ENCODE measurements around the gene ADAP1.
A peak's percentile ranks its signal among the peaks of the same experiment; 100 is the strongest.

ADAP1 gene

GRCh38 chr7:889391-889790 lies 65.1 kb downstream of the ADAP1 start:
- no peak for DNase-seq (ENCODE audit: low read depth)

GRCh38 chr7:889025-889390 lies 65.5 kb downstream of the ADAP1 start:
- DNase-seq (ENCODE audit: low read depth), result no peak
- no peak overlapping the region for H3K4me3 ChIP-seq (ENCODE audit: low read depth, low read length)

More at GRCh38 chr7:889391-889790, 65.1 kb downstream of the ADAP1 start:
- H3K4me3 ChIP-seq (ENCODE audit: low read depth, low read length), result no peak overlapping the region

- H3K4me3 ChIP-seq (ENCODE audit: low read depth, low read length), result no peak overlapping the region
- DNase-seq (ENCODE audit: low read depth), result no peak
Measured at GRCh38 chr7:888081-889024, 66.1 kb downstream of the ADAP1 start.

GRCh38 chr7:887488-887820 lies 67.0 kb downstream of the ADAP1 start:
- H3K4me3 ChIP-seq (ENCODE audit: low read depth, low read length), result no peak overlapping the region
- DNase-seq (ENCODE audit: low read depth), result no peak

GRCh38 chr7:886626-887487 lies 67.6 kb downstream of the ADAP1 start:
- no peak for DNase-seq (ENCODE audit: low read depth)
- H3K4me3 ChIP-seq (ENCODE audit: low read depth, low read length), result no peak overlapping the region

- DNase-seq (ENCODE audit: low read depth), result no peak
- no peak overlapping the region for H3K4me3 ChIP-seq (ENCODE audit: low read depth, low read length)
Measured at GRCh38 chr7:885893-886625, 68.4 kb downstream of the ADAP1 start.

- H3K4me3 ChIP-seq (ENCODE audit: low read depth, low read length), result no peak overlapping the region
- no peak for DNase-seq (ENCODE audit: low read depth)
Measured at GRCh38 chr7:885261-885892, 69.1 kb downstream of the ADAP1 start.

GRCh38 chr7:884191-885003 lies 70.1 kb downstream of the ADAP1 start:
- H3K4me3 ChIP-seq (ENCODE audit: low read depth, low read length), result no peak overlapping the region
- DNase-seq (ENCODE audit: low read depth), result no peak

GRCh38 chr7:883055-884021 lies 71.1 kb downstream of the ADAP1 start:
- H3K4me3 ChIP-seq (ENCODE audit: low read depth, low read length), result no peak overlapping the region
- DNase-seq (ENCODE audit: low read depth), result no peak

- DNase-seq (ENCODE audit: low read depth), result no peak
- H3K4me3 ChIP-seq (ENCODE audit: low read depth, low read length), result no peak overlapping the region
Measured at GRCh38 chr7:882336-883035, 72.0 kb downstream of the ADAP1 start.

GRCh38 chr7:881441-882234 lies 72.8 kb downstream of the ADAP1 start:
- no peak for DNase-seq (ENCODE audit: low read depth)

GRCh38 chr7:880450-880849 lies 74.0 kb downstream of the ADAP1 start:
- H3K4me3 ChIP-seq (ENCODE audit: low read depth, low read length), result no peak overlapping the region
- no peak for DNase-seq (ENCODE audit: low read depth)

More at GRCh38 chr7:881441-882234, 72.8 kb downstream of the ADAP1 start:
- no peak overlapping the region for H3K4me3 ChIP-seq (ENCODE audit: low read depth, low read length)

- DNase-seq (ENCODE audit: low read depth), result no peak
Measured at GRCh38 chr7:879706-880105, 74.8 kb downstream of the ADAP1 start.

GRCh38 chr7:879093-879492 lies 75.4 kb downstream of the ADAP1 start:
- no peak for DNase-seq (ENCODE audit: low read depth)
- no peak overlapping the region for H3K4me3 ChIP-seq (ENCODE audit: low read depth, low read length)

More at GRCh38 chr7:879706-880105, 74.8 kb downstream of the ADAP1 start:
- no peak overlapping the region for H3K4me3 ChIP-seq (ENCODE audit: low read depth, low read length)

GRCh38 chr7:877312-878232 lies 76.9 kb downstream of the ADAP1 start:
- H3K4me3 ChIP-seq (ENCODE audit: low read depth, low read length), result peak overlapping the region; percentile 84
- DNase-seq (ENCODE audit: low read depth), result no peak

Measured in skeletal muscle cell (primary cell).